Measurements from ENCODE around the gene HECA. TPM values are rescaled to one million over a fixed set of nuclear protein-coding genes. Genes with fewer than 3 reads are reported as not detected.
"Not testable (repeated sequence)": the region's sequence is repeated elsewhere in the genome, so short reads cannot be mapped to it uniquely, and the experiment has no call there.

Gene HECA
- total RNA-seq, 1 experiment from 2014 or later = 5.2 TPM

DNA sequence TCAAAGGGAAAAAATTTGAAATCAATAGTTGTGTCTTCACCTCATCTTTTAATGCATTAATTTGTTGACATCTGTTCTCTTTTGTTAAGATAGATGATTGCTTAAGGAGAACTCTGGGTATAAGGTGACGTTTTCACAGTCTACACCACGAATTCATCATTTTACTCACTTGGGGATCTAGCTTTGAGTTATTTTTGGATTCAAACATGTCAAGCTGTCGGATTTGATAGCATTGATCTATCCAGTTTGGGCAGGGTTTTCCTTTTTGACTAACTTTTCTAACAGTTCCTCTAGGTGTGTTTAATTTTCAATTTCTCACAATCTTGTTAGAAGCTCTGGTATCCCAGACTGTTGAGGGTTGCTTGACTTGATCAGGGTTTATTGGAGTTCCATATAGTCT is 49.6 kb downstream of the HECA start:
- no peak for DNase-seq (ENCODE audit: low read depth)
- in situ Hi-C loops (cut with HindIII; ENCODE audit: low pct_unique_long_range_greater_than_20kb, low sequenced_read_pairs) = no loop called here

GRCh38 chr6:139186242-139186641 is 51.4 kb downstream of the HECA start:
- no peak for DNase-seq (ENCODE audit: low read depth)
- in situ Hi-C loops (cut with HindIII; ENCODE audit: low pct_unique_long_range_greater_than_20kb, low sequenced_read_pairs) = no loop called here

DNA sequence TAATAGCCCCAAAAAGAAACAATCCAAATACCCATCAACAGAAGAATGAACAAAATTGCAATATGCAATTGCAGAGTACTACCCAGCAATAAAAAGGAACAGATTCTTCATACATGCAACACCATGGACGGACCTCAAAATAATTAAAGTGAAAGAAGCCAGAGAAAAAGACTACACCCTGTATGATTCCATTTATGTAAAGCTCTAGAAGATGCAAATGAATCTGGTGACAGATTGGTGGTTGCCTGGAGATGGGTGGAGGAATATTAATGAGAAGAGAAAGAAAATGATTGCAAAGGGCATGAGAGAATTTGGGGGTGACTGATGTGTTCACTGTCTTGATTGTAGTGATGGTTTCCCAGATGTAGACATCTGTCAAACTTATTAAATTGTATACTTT is 51.8 kb downstream of the HECA start:
- in situ Hi-C loops (cut with HindIII; ENCODE audit: low pct_unique_long_range_greater_than_20kb, low sequenced_read_pairs) = no loop called here
- no peak for DNase-seq (ENCODE audit: low read depth)

DNA sequence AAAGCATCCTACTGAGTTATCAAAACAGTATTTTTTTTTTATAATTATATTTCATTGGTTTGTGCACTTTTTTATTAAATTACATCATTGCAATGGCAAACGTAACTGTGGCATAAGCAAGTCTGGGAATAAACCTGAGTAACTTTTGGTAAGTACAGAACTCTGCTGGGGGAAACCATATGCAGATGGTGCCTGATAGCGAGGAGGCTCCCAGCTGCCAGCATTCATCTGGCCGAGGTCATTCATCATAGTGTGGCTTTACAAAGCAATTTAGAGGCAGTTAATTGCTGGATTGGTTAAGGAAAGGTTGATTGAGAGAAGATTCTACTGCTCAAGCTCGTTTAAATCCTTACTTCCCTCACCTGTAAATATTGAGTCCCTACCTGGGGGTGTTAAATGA is 52.6 kb downstream of the HECA start:
- DNase-seq (ENCODE audit: low read depth) = no peak
- in situ Hi-C loops (cut with HindIII; ENCODE audit: low pct_unique_long_range_greater_than_20kb, low sequenced_read_pairs) = no loop called here

GRCh38 chr6:139189665-139190064 is 54.8 kb downstream of the HECA start:
- in situ Hi-C loops (cut with HindIII; ENCODE audit: low pct_unique_long_range_greater_than_20kb, low sequenced_read_pairs) = no loop called here

DNA sequence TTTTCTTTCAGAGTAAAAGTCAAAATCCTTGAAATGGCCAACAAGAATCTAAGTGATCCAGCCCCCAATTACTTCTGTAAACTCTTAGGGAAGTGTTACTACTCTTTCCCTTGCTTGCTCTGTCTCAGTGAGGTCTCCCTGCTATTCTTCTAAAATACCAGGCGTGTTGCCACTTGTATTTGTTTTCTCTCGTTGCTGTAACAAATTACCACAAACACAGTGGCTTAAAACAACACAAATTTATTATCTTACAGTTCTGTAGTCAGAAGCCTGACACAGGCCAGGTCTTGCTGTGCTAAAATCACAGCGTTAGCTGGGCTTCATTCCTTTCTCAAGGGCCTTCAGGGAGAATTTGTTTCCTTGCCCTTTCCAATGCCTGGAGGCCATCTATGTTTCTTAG is 59.9 kb downstream of the HECA start:
- in situ Hi-C loops (cut with HindIII; ENCODE audit: low pct_unique_long_range_greater_than_20kb, low sequenced_read_pairs) = no loop called here
- no peak for DNase-seq (ENCODE audit: low read depth)

More at GRCh38 chr6:139189665-139190064, 54.8 kb downstream of the HECA start:
- DNase-seq (ENCODE audit: low read depth) = no peak

DNA sequence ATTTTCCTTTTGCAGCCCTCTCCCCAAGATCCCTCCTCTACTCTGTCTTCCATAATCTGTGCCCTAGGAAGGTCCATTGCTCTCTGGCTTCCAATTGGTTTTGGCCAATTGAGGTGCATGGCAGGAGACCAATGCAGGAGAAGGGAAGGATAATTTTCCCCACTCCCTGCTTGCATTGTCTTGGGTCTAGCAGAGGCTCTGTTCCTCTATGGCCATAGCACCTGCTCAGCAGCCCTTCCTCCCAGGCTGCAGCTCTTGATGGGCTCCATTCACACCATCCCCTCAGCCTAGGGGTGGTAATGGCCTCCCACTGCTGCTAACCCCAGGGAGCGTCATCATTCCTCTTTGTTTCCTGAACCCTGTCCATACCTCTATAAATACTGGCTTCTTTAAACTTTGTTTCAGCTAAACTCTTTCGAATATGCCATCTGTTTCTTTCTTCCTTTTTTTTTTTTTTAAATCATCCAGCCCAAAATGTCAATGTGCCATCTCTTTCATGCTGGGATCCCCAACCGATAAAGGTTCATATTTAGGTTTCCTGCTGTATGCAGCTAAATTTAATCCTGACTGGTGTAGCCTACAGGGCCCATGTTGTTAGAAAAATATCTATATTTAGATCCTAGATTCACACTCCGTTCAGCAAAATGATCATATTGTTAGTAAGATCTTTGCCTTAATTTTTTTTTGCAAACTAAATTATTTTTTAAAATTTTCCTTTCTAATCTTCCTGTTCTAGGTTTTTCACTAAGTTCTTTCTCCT is 63.8 kb downstream of the HECA start:
- in situ Hi-C loops (cut with HindIII; ENCODE audit: low pct_unique_long_range_greater_than_20kb, low sequenced_read_pairs) = no loop called here
- no peak for DNase-seq (ENCODE audit: low read depth)

- in situ Hi-C loops (cut with HindIII; ENCODE audit: low pct_unique_long_range_greater_than_20kb, low sequenced_read_pairs) = no loop called here
Measured at GRCh38 chr6:139201378-139201777, 66.5 kb downstream of the HECA start.

DNA sequence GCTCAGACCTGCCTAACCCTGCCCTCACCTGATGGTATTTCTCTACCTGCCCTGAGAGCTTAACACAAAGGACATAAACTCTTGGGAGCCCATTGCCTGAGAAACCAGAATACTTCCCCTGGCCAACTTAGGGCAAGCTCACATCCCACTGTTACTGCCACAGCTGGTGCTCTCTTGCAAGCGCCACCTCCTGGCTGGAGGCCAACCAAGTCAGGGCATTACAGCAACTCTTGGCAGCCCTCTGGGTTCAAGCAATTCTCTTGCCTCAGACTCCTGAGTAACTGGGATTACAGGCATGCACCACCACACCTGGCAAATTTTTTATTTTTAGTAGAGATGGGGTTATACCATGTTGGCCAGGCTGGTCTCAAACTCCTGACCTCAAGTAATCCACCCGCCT is 70.1 kb downstream of the HECA start:
- DNase-seq (ENCODE audit: low read depth) = no peak
- in situ Hi-C loops (cut with HindIII; ENCODE audit: low pct_unique_long_range_greater_than_20kb, low sequenced_read_pairs) = no loop called here

More at GRCh38 chr6:139201378-139201777, 66.5 kb downstream of the HECA start:
- no peak for DNase-seq (ENCODE audit: low read depth)

GRCh38 chr6:139205843-139206242 is 71.0 kb downstream of the HECA start:
- in situ Hi-C loops (cut with HindIII; ENCODE audit: low pct_unique_long_range_greater_than_20kb, low sequenced_read_pairs) = no loop called here
- no peak for DNase-seq (ENCODE audit: low read depth)

GRCh38 chr6:139210766-139211165 is 75.9 kb downstream of the HECA start:
- in situ Hi-C loops (cut with HindIII; ENCODE audit: low pct_unique_long_range_greater_than_20kb, low sequenced_read_pairs); DNase-seq (ENCODE audit: low read depth): not testable (repeated sequence)

DNA sequence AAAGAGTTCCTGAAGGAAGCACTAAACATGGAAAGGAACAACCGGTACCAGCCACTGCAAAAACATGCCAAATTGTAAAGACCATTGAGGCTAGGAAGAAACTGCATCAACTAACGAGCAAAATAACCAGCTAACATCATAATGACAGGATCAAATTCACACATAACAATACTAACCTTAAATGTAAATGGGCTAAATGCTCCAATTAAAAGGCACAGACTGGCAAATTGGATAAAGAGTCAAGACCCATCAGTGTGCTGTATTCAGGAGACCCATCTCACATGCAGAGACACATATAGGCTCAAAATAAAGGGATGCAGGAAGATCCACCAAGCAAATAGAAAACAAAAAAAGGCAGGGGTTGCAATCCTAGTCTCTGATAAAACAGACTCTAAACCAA is 77.6 kb downstream of the HECA start:
- in situ Hi-C loops (cut with HindIII; ENCODE audit: low pct_unique_long_range_greater_than_20kb, low sequenced_read_pairs); DNase-seq (ENCODE audit: low read depth): not testable (repeated sequence)

DNA sequence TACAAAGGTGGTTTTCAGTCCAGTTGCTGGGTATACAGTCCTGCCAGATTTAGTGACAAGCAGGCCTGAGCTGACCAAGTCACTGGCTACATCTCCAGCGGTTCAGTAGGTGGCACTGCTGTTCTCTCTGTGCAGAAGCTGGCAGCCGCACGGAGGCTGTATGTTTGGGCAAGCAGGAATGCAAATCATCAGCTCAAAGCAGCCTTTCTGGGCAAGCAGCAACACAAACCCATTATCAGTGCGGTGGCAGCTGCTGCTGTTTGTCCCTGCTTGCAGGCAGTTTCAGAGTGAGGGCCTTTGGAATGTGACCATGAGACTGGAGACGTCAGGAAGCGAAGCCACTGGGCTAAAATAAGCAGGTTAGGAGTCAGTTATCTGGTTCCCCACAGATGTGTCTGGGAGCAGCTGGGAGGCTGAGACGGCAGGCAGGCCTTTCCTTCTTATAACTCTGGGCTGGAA is 84.4 kb downstream of the HECA start:
- in situ Hi-C loops (cut with HindIII; ENCODE audit: low pct_unique_long_range_greater_than_20kb, low sequenced_read_pairs) = no loop called here
- peak; percentile 66 for DNase-seq (ENCODE audit: low read depth)

DNA sequence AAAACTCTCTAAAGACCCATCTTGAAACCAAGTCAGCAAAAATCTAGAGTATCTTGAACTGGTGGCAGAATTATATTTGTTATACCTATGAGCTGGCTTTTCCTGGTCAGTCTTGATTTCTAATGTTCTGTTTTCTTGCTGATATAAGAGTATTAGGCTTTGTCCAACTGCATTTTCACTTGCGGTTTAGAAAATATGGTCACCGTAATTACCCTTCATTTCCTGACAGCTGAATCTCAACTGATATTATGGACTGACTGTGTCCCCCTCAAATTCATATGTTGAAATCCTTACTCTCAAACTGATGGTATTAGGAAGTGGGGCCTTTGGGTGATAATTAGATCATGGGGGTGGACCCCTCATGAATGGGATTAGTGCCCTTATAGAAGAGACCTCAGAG is 84.9 kb downstream of the HECA start:
- in situ Hi-C loops (cut with HindIII; ENCODE audit: low pct_unique_long_range_greater_than_20kb, low sequenced_read_pairs) = no loop called here
- no peak for DNase-seq (ENCODE audit: low read depth)

DNA sequence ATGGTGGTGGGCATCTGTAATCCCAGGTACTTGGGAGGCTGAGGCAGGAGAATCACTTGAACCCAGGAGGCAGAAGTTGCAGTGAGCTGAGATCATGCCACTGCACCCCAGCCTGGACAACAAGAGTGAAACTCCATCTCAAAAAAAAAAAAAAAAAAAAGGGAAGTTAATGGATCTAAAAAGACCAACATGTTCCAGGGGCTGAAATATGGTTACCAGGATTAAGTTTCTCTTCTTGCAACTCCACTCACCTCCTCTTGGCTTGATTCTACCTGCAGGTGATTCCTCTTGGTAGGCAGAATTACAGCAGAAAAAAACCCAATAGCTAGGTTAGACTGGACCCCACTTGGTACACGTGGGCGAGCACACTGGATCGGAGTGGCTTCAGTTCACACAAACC is 93.5 kb downstream of the HECA start:
- in situ Hi-C loops (cut with HindIII; ENCODE audit: low pct_unique_long_range_greater_than_20kb, low sequenced_read_pairs); DNase-seq (ENCODE audit: low read depth): not testable (repeated sequence)

Other genes starting within 250 kb of the HECA start
- 24.7 and 33.2 TPM in 2 replicates for gene REPS1, start 146.8 kb upstream of the HECA start, total RNA-seq (2014; rRNA removed; shearing (Covaris generic); ENCODE audit: low replicate concordance)
- gene ABRACL, start 106.3 kb upstream of the HECA start, total RNA-seq (2014; rRNA removed; shearing (Covaris generic); ENCODE audit: low replicate concordance) = 77.8 and 83.0 TPM in 2 replicates
- gene TXLNB, start 156.9 kb downstream of the HECA start, total RNA-seq (2014; rRNA removed; shearing (Covaris generic); ENCODE audit: low replicate concordance) = not detected in 2 replicates
- 132 and 165 TPM in 2 replicates for gene CITED2, start 239.6 kb downstream of the HECA start, total RNA-seq (2014; rRNA removed; shearing (Covaris generic); ENCODE audit: low replicate concordance)